GM18507 (cell line): ENCODE measurements around the gene CLIP4.

Source experiments
- DNase-seq: peaks from one replicate; pipeline ENCODE4 v3.0.0; 2011; ENCODE audit warnings: low read depth; ENCODE audit not compliant: insufficient read length; ENCODE audit errors: extremely low spot score
- FAIRE-seq: peaks from 2 replicates; lab custom pipeline; 2011; peaks lifted over from hg19 to GRCh38; lab: Jason Lieb, UNC

CLIP4 gene

GRCh38 chr2:29215073-29215472 lies 99.9 kb downstream of the CLIP4 start:
- DNase-seq (no peak), FAIRE-seq (no peak)

GRCh38 chr2:29215739-29216608 lies 100.8 kb downstream of the CLIP4 start:
- DNase-seq (no peak), FAIRE-seq (no peak)

GRCh38 chr2:29216609-29216909 lies 101.3 kb downstream of the CLIP4 start:
- FAIRE-seq (no peak), DNase-seq (no peak)

- no peak for DNase-seq
- no peak for FAIRE-seq
These were observed 102.9 kb downstream of the CLIP4 start for GRCh38 chr2:29218071-29218470.

GRCh38 chr2:29218550-29219125 lies 103.4 kb downstream of the CLIP4 start:
- no peak for FAIRE-seq

GRCh38 chr2:29219374-29219773 lies 104.2 kb downstream of the CLIP4 start:
- DNase-seq (no peak), FAIRE-seq (no peak)

More at GRCh38 chr2:29218550-29219125, 103.4 kb downstream of the CLIP4 start:
- DNase-seq, result no peak

GRCh38 chr2:29220506-29221270 lies 105.5 kb downstream of the CLIP4 start:
- DNase-seq, result no peak
- FAIRE-seq, result no peak

- no peak for DNase-seq
- FAIRE-seq, result no peak
These were observed 107.4 kb downstream of the CLIP4 start for GRCh38 chr2:29222381-29223179.

- no peak for DNase-seq
- no peak for FAIRE-seq
These were observed 108.0 kb downstream of the CLIP4 start for GRCh38 chr2:29223257-29223656.

GRCh38 chr2:29223851-29224692 lies 108.9 kb downstream of the CLIP4 start:
- no peak for FAIRE-seq

GRCh38 chr2:29224693-29225551 lies 109.7 kb downstream of the CLIP4 start:
- DNase-seq, result no peak
- FAIRE-seq, result no peak

More at GRCh38 chr2:29223851-29224692, 108.9 kb downstream of the CLIP4 start:
- DNase-seq, result no peak

- FAIRE-seq (no peak), DNase-seq (no peak)
These were observed 110.6 kb downstream of the CLIP4 start for GRCh38 chr2:29225814-29226213.

- DNase-seq (no peak), FAIRE-seq (no peak)
These were observed 111.2 kb downstream of the CLIP4 start for GRCh38 chr2:29226375-29226774.

GRCh38 chr2:29226808-29227207 lies 111.6 kb downstream of the CLIP4 start:
- DNase-seq, result no peak
- FAIRE-seq, result no peak

GRCh38 chr2:29227935-29228675 lies 112.9 kb downstream of the CLIP4 start:
- FAIRE-seq (no peak), DNase-seq (no peak)

GRCh38 chr2:29228947-29229346 lies 113.7 kb downstream of the CLIP4 start:
- DNase-seq (no peak), FAIRE-seq (no peak)

- DNase-seq (no peak), FAIRE-seq (no peak)
These were observed 114.4 kb downstream of the CLIP4 start for GRCh38 chr2:29229640-29230039.
